Hepatocyte (in vitro differentiated cells): ENCODE measurements around the gene MAP1LC3A. TPM values are rescaled to one million over a fixed set of nuclear protein-coding genes. Genes with fewer than 3 reads are reported as not detected.
A peak's percentile ranks its signal among the peaks of the same experiment; 100 is the strongest.
"Not testable (repeated sequence)": the region's sequence is repeated elsewhere in the genome, so short reads cannot be mapped to it uniquely, and the experiment has no call there.

Source experiments
- DNase-seq: peaks from one replicate; pipeline ENCODE4 v3.0.0-alpha.2; 2016; ENCODE audit warnings: low spot score
- H2AFZ ChIP-seq: fragments of 200-600 bp; sonication (generic); 2 replicates; pipeline ENCODE4 v1.6.0; 2016; ENCODE audit warnings: antibody characterized with exemption, mild to moderate bottlenecking
- H3K27ac ChIP-seq: fragments of 200-600 bp; sonication (generic); 2 replicates; pipeline ENCODE4 v1.5.1; 2016; ENCODE audit warnings: mild to moderate bottlenecking
- H3K27me3 ChIP-seq: fragments of 200-600 bp; sonication (generic); 2 replicates; pipeline ENCODE4 v1.6.1; 2016
- H3K36me3 ChIP-seq: fragments of 200-600 bp; sonication (generic); replicated peaks from 2 replicates; pipeline ENCODE4 v1.5.1; 2016; ENCODE audit warnings: low read depth; ENCODE audit not compliant: insufficient read depth
- H3K4me1 ChIP-seq: fragments of 200-600 bp; sonication (generic); 2 replicates; pipeline ENCODE4 v1.5.1; 2016; ENCODE audit warnings: mild to moderate bottlenecking, moderate library complexity; ENCODE audit not compliant: insufficient read depth
- H3K4me2 ChIP-seq: fragments of 200-600 bp; sonication (generic); 2 replicates; pipeline ENCODE4 v1.6.0; 2016
- H3K4me3 ChIP-seq: fragments of 200-600 bp; sonication (generic); 2 replicates; pipeline ENCODE4 v1.5.1; 2016; ENCODE audit warnings: mild to moderate bottlenecking
- H3K79me2 ChIP-seq: fragments of 200-600 bp; sonication (generic); 2 replicates; pipeline ENCODE4 v1.6.0; 2017; ENCODE audit warnings: mild to moderate bottlenecking
- H3K9me2 ChIP-seq: fragments of 200-600 bp; sonication (generic); replicated peaks from 2 replicates; pipeline ENCODE4 v1.6.0; 2017; ENCODE audit warnings: mild to moderate bottlenecking; ENCODE audit not compliant: insufficient read depth
- H3K9me3 ChIP-seq: fragments of 200-600 bp; sonication (generic); 2 replicates; pipeline ENCODE4 v1.5.1; 2016; ENCODE audit warnings: low read depth, mild to moderate bottlenecking
- H4K20me1 ChIP-seq: fragments of 200-600 bp; sonication (generic); 2 replicates; pipeline ENCODE4 v1.6.0; 2016; ENCODE audit warnings: mild to moderate bottlenecking; ENCODE audit not compliant: insufficient read depth, poor library complexity, severe bottlenecking
- EZH2 ChIP-seq: fragments of 200-600 bp; sonication (generic); IDR thresholded peaks from 2 replicates; pipeline ENCODE4 v1.6.1; 2016; ENCODE audit warnings: antibody characterized with exemption, mild to moderate bottlenecking, borderline replicate concordance
- EZH2phosphoT487 ChIP-seq: fragments of 200-600 bp; sonication (generic); IDR thresholded peaks from one replicate; pipeline ENCODE4 v1.6.1; 2018; ENCODE audit warnings: antibody characterized with exemption, mild to moderate bottlenecking, low read depth, moderate library complexity; ENCODE audit not compliant: unreplicated experiment, severe bottlenecking
- WGBS: methylation state at CpG from one replicate; pipeline ENCODE4 v1.1.6; 2016; ENCODE audit warnings: low lambda C conversion rate; ENCODE audit errors: missing lambda C conversion rate; 5-methylcytosine and 5-hydroxymethylcytosine counted together
- polyA plus RNA-seq: library from polyadenylated mRNA; unstranded; fragments of >200 nt; fragmentation: Nextera tagmentation; extraction: Ambion mirVana; gene quantifications from 2 replicates; pipeline ENCODE4 v1.2.1, GENCODE V29; 2016
- total RNA-seq: library from RNA; depleted of rRNA; stranded (reverse); fragments of >200 nt; gene quantifications from 2 replicates; pipeline ENCODE4 v1.2.3, GENCODE V29; 2014
- TF ChIP-seq, protein P1 (sequence below): fragments of 200-600 bp; sonication (generic); IDR thresholded peaks from 2 replicates; pipeline ENCODE4 v1.5.1; 2016; ENCODE audit warnings: antibody characterized with exemption, mild to moderate bottlenecking; ENCODE audit not compliant: poor library complexity

Gene MAP1LC3A
- total and polyA plus RNA-seq, 2 experiments from 2014 or later, result 28.1 to 81.8 TPM

DNA sequence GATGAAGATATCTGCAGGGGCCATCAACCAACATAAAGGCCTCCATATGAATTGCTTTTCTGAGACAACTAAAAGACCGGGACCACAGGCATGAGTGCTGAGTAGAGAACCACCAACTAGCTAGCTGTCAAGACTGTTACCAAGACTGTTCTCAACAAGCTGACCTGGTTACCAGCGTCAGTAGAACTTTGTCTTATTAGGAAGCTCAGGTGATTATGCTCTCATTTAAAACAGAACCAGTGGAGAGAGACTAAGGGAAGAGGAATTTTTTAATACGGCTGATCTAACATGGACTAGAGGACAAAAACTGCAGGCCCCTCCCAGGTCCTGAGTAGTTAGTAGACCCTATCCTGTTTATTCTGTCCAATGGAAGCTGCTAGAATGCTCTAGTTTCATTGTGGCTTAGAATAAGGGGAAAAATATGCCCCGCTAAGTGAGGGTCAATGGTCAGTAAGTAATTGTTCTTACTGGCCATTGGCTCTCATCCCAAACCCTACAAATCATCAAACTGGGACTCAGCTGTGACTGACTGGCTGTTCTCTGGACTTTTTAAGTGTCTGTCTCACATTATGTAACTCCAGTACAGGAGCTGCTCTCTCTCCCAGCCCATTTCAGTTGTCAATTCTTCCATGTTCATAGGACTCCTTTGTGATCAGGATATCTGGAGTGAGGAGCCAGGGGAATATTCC lies 46.1 kb upstream of the MAP1LC3A start:
- peak overlapping the region; percentile 68 for H3K27ac ChIP-seq
- H3K4me1 ChIP-seq, result peaks cover 12% of the 10 kb centered on the region
- H3K9me2 ChIP-seq, result no peaks in the 10 kb centered on the region
- H3K27me3 ChIP-seq, result no peaks in the 10 kb centered on the region
- TF ChIP-seq EZH2 (no peak), EZH2phosphoT487 (no peak)
- TF ChIP-seq, protein P1, sequence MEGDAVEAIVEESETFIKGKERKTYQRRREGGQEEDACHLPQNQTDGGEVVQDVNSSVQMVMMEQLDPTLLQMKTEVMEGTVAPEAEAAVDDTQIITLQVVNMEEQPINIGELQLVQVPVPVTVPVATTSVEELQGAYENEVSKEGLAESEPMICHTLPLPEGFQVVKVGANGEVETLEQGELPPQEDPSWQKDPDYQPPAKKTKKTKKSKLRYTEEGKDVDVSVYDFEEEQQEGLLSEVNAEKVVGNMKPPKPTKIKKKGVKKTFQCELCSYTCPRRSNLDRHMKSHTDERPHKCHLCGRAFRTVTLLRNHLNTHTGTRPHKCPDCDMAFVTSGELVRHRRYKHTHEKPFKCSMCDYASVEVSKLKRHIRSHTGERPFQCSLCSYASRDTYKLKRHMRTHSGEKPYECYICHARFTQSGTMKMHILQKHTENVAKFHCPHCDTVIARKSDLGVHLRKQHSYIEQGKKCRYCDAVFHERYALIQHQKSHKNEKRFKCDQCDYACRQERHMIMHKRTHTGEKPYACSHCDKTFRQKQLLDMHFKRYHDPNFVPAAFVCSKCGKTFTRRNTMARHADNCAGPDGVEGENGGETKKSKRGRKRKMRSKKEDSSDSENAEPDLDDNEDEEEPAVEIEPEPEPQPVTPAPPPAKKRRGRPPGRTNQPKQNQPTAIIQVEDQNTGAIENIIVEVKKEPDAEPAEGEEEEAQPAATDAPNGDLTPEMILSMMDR, result no peak
- H3K9me3 ChIP-seq, result no peaks in the 10 kb centered on the region
- DNase-seq, result no peak
- H3K4me2 ChIP-seq, result no peak overlapping the region
- no peaks in the 10 kb centered on the region for H4K20me1 ChIP-seq
- H3K4me3 ChIP-seq, result no peak overlapping the region
- no peak overlapping the region for H2AFZ ChIP-seq
- H3K79me2 ChIP-seq, result peaks cover 14% of the 10 kb centered on the region
- H3K36me3 ChIP-seq, result no peaks in the 10 kb centered on the region
- 92% methylated on average over 4 of the region's 4 CpGs for WGBS

DNA sequence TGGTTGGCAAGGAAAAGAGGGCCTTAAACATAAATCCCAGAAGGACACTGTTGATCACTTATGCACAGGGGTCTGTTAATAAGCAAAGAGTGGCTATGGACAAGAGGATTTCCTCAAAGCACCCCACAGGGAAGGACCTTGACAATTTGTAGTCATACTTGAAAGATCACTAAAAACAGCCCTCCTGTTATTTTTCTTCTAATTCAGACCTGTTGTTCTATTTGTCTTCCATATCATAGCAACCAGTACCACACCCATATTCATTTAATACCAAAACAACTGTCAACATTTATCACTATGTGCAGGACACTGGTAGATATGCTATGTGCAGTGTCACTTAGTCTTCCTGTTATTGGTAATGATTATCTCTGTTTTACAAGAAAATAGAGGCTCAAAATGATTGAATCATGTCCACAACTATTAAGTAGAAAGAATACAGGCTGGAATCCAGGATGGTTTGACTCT lies 45.5 kb upstream of the MAP1LC3A start:
- H3K4me2 ChIP-seq, result no peak overlapping the region
- DNase-seq, result no peak
- no peaks in the 10 kb centered on the region for H3K9me2 ChIP-seq
- H2AFZ ChIP-seq, result no peak overlapping the region
- no peaks in the 10 kb centered on the region for H3K9me3 ChIP-seq
- peaks cover 18% of the 10 kb centered on the region for H3K4me1 ChIP-seq
- peak overlapping the region; percentile 68 for H3K27ac ChIP-seq
- peaks cover 20% of the 10 kb centered on the region for H3K79me2 ChIP-seq
- H3K27me3 ChIP-seq, result no peaks in the 10 kb centered on the region
- H3K4me3 ChIP-seq, result no peak overlapping the region
- H4K20me1 ChIP-seq, result no peaks in the 10 kb centered on the region
- no peaks in the 10 kb centered on the region for H3K36me3 ChIP-seq
- TF ChIP-seq, protein P1, result no peak
- no peak for TF ChIP-seq EZH2phosphoT487
- no peak for TF ChIP-seq EZH2

DNA sequence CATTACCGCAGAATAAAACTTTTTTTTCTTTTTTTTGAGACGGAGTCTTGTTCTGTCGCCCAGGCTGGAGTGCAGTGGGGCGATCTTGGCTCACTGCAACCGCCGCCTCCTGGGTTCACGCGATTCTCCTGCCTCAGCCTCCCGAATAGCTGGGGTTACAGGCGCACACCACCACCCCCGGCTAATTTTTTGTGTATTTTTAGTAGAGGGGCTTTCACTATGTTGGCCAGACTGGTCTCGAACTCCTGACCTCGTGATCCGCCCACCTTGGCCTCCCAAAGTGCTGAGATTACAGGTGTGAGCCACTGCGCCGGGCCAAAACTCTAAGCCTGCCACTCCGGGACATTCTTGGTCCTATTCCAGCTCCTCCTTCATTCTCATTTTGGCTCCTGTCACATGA lies 44.5 kb upstream of the MAP1LC3A start:
- H3K79me2 ChIP-seq, result peaks cover 30% of the 10 kb centered on the region
- not testable (repeated sequence) for H3K9me2 ChIP-seq, H3K36me3 ChIP-seq, H3K4me2 ChIP-seq, H4K20me1 ChIP-seq, H3K27me3 ChIP-seq, H3K9me3 ChIP-seq, DNase-seq, H3K4me3 ChIP-seq, H2AFZ ChIP-seq
- H3K27ac ChIP-seq, result peak overlapping the region; percentile 98
- H3K4me1 ChIP-seq, result peaks cover 19% of the 10 kb centered on the region
- 96% methylated on average over 17 of the region's 17 CpGs for WGBS

DNA sequence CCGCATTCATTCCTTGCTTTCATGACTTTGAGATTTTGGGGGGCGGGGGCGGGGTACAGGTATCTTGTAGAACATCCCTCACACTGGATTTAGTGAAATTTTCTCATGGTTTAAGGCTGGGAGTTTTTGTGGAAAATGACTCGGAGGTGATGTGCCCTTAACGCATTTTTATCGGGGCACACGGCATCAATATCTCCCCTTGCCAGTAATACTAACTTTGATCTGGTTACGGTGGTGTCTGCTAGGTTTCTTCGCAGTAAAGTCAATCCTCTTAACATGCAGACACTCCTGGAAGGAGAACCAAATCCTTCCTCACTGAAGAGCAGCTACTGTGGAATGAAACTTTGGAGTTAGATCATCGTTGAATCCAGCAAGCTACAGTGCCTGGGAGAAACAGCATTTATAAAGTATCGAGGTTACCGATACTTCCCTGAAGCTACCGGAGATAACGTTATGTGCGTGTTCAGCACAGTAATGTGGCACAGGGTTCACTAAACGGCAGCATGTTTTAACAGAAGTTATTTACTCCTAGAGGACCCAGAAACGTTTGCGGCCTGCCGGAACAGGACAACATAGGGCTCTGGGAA lies 43.5 kb upstream of the MAP1LC3A start:
- DNase-seq, result no peak
- peak overlapping the region; percentile 27 for H2AFZ ChIP-seq
- H4K20me1 ChIP-seq, result peaks cover 5% of the 10 kb centered on the region
- peak overlapping the region; percentile 98 for H3K27ac ChIP-seq
- H3K27me3 ChIP-seq, result no peaks in the 10 kb centered on the region
- peaks cover 19% of the 10 kb centered on the region for H3K4me1 ChIP-seq
- H3K9me2 ChIP-seq, result no peaks in the 10 kb centered on the region
- H3K79me2 ChIP-seq, result peaks cover 40% of the 10 kb centered on the region
- 33% methylated on average over 19 of the region's 19 CpGs for WGBS
- TF ChIP-seq EZH2phosphoT487, result no peak
- no peak for TF ChIP-seq EZH2
- TF ChIP-seq, protein P1, result no peak
- no peaks in the 10 kb centered on the region for H3K9me3 ChIP-seq
- H3K4me2 ChIP-seq, result peak overlapping the region; percentile 83
- H3K4me3 ChIP-seq, result peak overlapping the region; percentile 86
- no peaks in the 10 kb centered on the region for H3K36me3 ChIP-seq
